ENCODE data around the gene CEP41. TPM values are rescaled to one million over a fixed set of nuclear protein-coding genes. Genes with fewer than 3 reads are reported as not detected.
"Not testable (repeated sequence)": the region's sequence is repeated elsewhere in the genome, so short reads cannot be mapped to it uniquely, and the experiment has no call there.

Gene CEP41
- total RNA-seq, 1 donor from 2014 or later = 4.7 TPM

- peak overlapping the region; percentile 19 for H3K27ac ChIP-seq
- H3K4me1 ChIP-seq = peaks cover 19% of the 10 kb centered on the region
- no peaks in the 10 kb centered on the region for H3K27me3 ChIP-seq
- H3K9me3 ChIP-seq = no peaks in the 10 kb centered on the region
- TF ChIP-seq, protein P1, sequence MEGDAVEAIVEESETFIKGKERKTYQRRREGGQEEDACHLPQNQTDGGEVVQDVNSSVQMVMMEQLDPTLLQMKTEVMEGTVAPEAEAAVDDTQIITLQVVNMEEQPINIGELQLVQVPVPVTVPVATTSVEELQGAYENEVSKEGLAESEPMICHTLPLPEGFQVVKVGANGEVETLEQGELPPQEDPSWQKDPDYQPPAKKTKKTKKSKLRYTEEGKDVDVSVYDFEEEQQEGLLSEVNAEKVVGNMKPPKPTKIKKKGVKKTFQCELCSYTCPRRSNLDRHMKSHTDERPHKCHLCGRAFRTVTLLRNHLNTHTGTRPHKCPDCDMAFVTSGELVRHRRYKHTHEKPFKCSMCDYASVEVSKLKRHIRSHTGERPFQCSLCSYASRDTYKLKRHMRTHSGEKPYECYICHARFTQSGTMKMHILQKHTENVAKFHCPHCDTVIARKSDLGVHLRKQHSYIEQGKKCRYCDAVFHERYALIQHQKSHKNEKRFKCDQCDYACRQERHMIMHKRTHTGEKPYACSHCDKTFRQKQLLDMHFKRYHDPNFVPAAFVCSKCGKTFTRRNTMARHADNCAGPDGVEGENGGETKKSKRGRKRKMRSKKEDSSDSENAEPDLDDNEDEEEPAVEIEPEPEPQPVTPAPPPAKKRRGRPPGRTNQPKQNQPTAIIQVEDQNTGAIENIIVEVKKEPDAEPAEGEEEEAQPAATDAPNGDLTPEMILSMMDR (IDR thresholded peaks at IDR 0.05) = no peak
- no peak for TF ChIP-seq POLR2A (IDR thresholded peaks at IDR 0.05)
- TF ChIP-seq POLR2AphosphoS5 (IDR thresholded peaks at IDR 0.05; ENCODE audit: insufficient read depth in 1 of 2, low read depth in 1 of 2) = no peak
- intact Hi-C loops (cut with DNase I) = no loop called here
- H3K36me3 ChIP-seq = no peaks in the 10 kb centered on the region
- H3K4me3 ChIP-seq = no peak overlapping the region
- no peak for DNase-seq (ENCODE audit: extremely low spot score in 2 of 2)
Measured at GRCh38 chr7:130379019-130379418, 61.8 kb downstream of the CEP41 start.

DNA sequence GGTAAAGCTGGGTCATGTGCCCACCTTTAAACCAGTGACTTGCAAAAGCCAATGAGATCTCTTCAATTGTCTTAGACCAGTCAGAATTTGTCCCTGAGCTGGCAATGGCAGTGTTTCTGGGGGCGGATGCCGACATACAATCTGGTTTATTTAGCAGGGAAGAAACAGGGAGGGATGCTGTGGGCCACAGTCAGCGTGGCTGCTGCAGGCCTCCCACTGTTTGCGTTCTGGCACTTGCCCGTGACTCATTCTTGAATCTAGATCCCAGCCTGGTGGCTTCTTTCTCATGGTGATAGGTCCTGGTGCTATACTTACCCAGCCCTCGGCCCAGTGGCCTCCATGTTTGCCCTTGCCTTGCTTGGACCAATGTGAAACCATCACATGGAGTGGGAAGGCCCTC, 63.6 kb downstream of the CEP41 start:
- intact Hi-C loops (cut with DNase I) = no loop called here
- H3K36me3 ChIP-seq = no peaks in the 10 kb centered on the region
- no peak overlapping the region for H3K4me3 ChIP-seq
- H3K27me3 ChIP-seq = no peaks in the 10 kb centered on the region
- no peak overlapping the region for H3K27ac ChIP-seq
- TF ChIP-seq, protein P1 (IDR thresholded peaks at IDR 0.05) = no peak
- no peak for TF ChIP-seq POLR2A (IDR thresholded peaks at IDR 0.05)
- TF ChIP-seq POLR2AphosphoS5 (IDR thresholded peaks at IDR 0.05; ENCODE audit: insufficient read depth in 1 of 2, low read depth in 1 of 2) = no peak
- DNase-seq (ENCODE audit: extremely low spot score in 2 of 2) = no peak
- H3K4me1 ChIP-seq = peaks cover 37% of the 10 kb centered on the region
- no peaks in the 10 kb centered on the region for H3K9me3 ChIP-seq

- DNase-seq (ENCODE audit: extremely low spot score in 2 of 2); H3K27ac ChIP-seq; H3K36me3 ChIP-seq; H3K4me3 ChIP-seq; intact Hi-C loops (cut with DNase I); H3K9me3 ChIP-seq; H3K27me3 ChIP-seq: not testable (repeated sequence)
- H3K4me1 ChIP-seq = peaks cover 42% of the 10 kb centered on the region
Measured at GRCh38 chr7:130376461-130376860, 64.4 kb downstream of the CEP41 start.

GRCh38 chr7:130374507-130374906, 66.3 kb downstream of the CEP41 start:
- H3K9me3 ChIP-seq = no peaks in the 10 kb centered on the region
- no peak for DNase-seq (ENCODE audit: extremely low spot score in 2 of 2)
- H3K4me3 ChIP-seq = no peak overlapping the region
- H3K27ac ChIP-seq = peak overlapping the region; percentile 84
- peaks cover 44% of the 10 kb centered on the region for H3K4me1 ChIP-seq
- TF ChIP-seq, protein P1 (IDR thresholded peaks at IDR 0.05) = no peak
- TF ChIP-seq POLR2AphosphoS5 (IDR thresholded peaks at IDR 0.05; ENCODE audit: insufficient read depth in 1 of 2, low read depth in 1 of 2) = no peak
- TF ChIP-seq POLR2A (IDR thresholded peaks at IDR 0.05) = no peak
- intact Hi-C loops (cut with DNase I) = no loop called here
- no peaks in the 10 kb centered on the region for H3K36me3 ChIP-seq
- H3K27me3 ChIP-seq = no peaks in the 10 kb centered on the region

DNA sequence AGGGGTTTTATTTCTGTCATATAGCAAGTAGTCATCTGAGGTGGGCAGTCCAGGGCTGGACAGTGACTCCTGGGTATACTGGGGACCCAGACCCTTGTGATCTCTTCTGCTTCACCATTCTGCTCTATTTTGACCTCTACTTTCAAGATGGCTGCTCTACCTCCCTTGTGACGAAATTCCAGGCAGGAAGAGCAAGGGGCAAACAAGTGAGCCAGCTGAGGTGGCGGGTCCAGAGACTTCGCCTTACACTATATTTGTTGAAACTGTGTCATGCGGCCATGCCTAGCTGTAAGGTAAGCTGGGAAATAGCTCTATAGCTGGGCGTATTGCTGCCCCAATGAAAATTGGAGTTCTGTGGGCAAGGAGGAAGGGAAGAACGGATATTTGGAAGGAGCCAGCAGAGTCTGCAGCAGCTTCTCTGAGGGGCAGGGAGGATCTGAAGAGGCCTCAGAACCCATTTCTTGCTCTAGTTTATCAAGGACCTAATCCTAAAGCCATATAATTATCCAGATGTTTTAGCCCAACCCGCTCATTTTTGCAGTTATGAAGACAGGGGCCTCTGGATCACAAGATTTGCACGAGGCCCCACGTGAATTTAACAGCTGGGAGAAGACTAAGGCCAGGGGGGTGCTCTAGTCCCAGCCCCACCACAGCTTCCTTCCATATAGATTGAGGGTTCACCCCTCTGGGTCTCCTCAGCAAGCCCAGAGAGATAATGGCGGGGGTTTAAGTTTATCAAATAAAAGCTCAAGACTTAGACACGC, 68.2 kb downstream of the CEP41 start:
- H3K27me3 ChIP-seq = no peaks in the 10 kb centered on the region
- DNase-seq (ENCODE audit: extremely low spot score in 2 of 2) = no peak
- intact Hi-C loops (cut with DNase I) = no loop called here
- H3K4me1 ChIP-seq = peaks cover 53% of the 10 kb centered on the region
- TF ChIP-seq, protein P1 (IDR thresholded peaks at IDR 0.05) = no peak
- TF ChIP-seq POLR2A (IDR thresholded peaks at IDR 0.05) = no peak
- no peak for TF ChIP-seq POLR2AphosphoS5 (IDR thresholded peaks at IDR 0.05; ENCODE audit: insufficient read depth in 1 of 2, low read depth in 1 of 2)
- no peaks in the 10 kb centered on the region for H3K9me3 ChIP-seq
- peak overlapping the region; percentile 84 for H3K27ac ChIP-seq
- H3K36me3 ChIP-seq = no peaks in the 10 kb centered on the region
- no peak overlapping the region for H3K4me3 ChIP-seq

All from vagina (tissue), 2 donors.